GM12878 (cell line): ENCODE results near the gene TRERF1. TPM values are rescaled to one million over a fixed set of nuclear protein-coding genes. Genes with fewer than 3 reads are reported as not detected.

Experiments used
- BCL3 ChIP-seq: IDR thresholded peaks from 2 replicates; pipeline ENCODE4 v1.6.1; 2011; ENCODE audit warnings: borderline replicate concordance, low read depth, mild to moderate bottlenecking, moderate library complexity, low read length; ENCODE audit not compliant: insufficient read depth, poor library complexity, severe bottlenecking
- BMI1 ChIP-seq: fragments of 450-650 bp; IDR thresholded peaks from 2 replicates; pipeline ENCODE4 v1.6.1; 2016; ENCODE audit warnings: mild to moderate bottlenecking, moderate library complexity, borderline replicate concordance
- CHD2 ChIP-seq: IDR thresholded peaks from 2 replicates; pipeline ENCODE4 v1.6.1; 2011; ENCODE audit warnings: low read depth, low read length, improper control_type of control experiment, borderline replicate concordance
- CHD4 ChIP-seq: fragments of 200-600 bp; sonication (generic); IDR thresholded peaks from 2 replicates; pipeline ENCODE4 v1.6.1; 2016; ENCODE audit warnings: mild to moderate bottlenecking
- E4F1 ChIP-seq: fragments of 450-650 bp; IDR thresholded peaks from 2 replicates; pipeline ENCODE4 v1.6.1; 2018; ENCODE audit warnings: borderline replicate concordance, mild to moderate bottlenecking; ENCODE audit not compliant: partially characterized antibody
- EP300 ChIP-seq, 2 experiments: fragments of 150-350 bp in 1 of 2; IDR thresholded peaks; 2 replicates each; pipeline ENCODE4 v1.6.1; 2011 to 2012; ENCODE audit warnings: low read depth in 2 of 2, low read length in 2 of 2, borderline replicate concordance in 1 of 2, improper control_type of control experiment in 1 of 2, inconsistent platforms in 1 of 2; ENCODE audit not compliant: control insufficient read depth in 1 of 2
- KDM1A ChIP-seq: fragments of 200-600 bp; sonication (generic); IDR thresholded peaks from 2 replicates; pipeline ENCODE4 v1.6.1; 2016; ENCODE audit warnings: borderline replicate concordance
- MAX ChIP-seq: IDR thresholded peaks from 2 replicates; pipeline ENCODE4 v1.6.1; 2012; ENCODE audit warnings: low read depth, low read length, improper control_type of control experiment
- MXI1 ChIP-seq: fragments of 150-350 bp; IDR thresholded peaks from 2 replicates; pipeline ENCODE4 v1.6.1; 2011; ENCODE audit warnings: low read depth, mild to moderate bottlenecking, inconsistent platforms, low read length, improper control_type of control experiment
- NFYA ChIP-seq: IDR thresholded peaks from 2 replicates; pipeline ENCODE4 v1.6.1; 2011; ENCODE audit warnings: low read depth, mild to moderate bottlenecking, low read length, improper control_type of control experiment, borderline replicate concordance
- NR2C1 ChIP-seq: fragments of 450-650 bp; IDR thresholded peaks from 2 replicates; pipeline ENCODE4 v1.6.1; 2017; ENCODE audit warnings: antibody characterized with exemption, mild to moderate bottlenecking, moderate library complexity
- NR2F1 ChIP-seq: fragments of 450-650 bp; conservative IDR thresholded peaks from 2 replicates; pipeline ENCODE4 v1.6.1; 2017; ENCODE audit warnings: mild to moderate bottlenecking
- PAX8 ChIP-seq: fragments of 450-650 bp; IDR thresholded peaks from 2 replicates; pipeline ENCODE4 v1.6.1; 2017; ENCODE audit warnings: mild to moderate bottlenecking, moderate library complexity
- PBX3 ChIP-seq: IDR thresholded peaks from 2 replicates; pipeline ENCODE4 v1.6.1; 2011; ENCODE audit warnings: mild to moderate bottlenecking, low read depth, low read length, moderate library complexity; ENCODE audit not compliant: insufficient replicate concordance
- RAD51 ChIP-seq: fragments of 450-650 bp; IDR thresholded peaks from 2 replicates; pipeline ENCODE4 v1.6.1; 2016; ENCODE audit warnings: moderate library complexity, mild to moderate bottlenecking, inconsistent platforms
- RELA ChIP-seq: fragments of 450-650 bp; IDR thresholded peaks from 2 replicates; pipeline ENCODE4 v1.8.0; 2014; ENCODE audit warnings: borderline replicate concordance; ENCODE audit not compliant: partially characterized antibody
- SUZ12 ChIP-seq: fragments of 200-600 bp; sonication (generic); IDR thresholded peaks from one replicate; pipeline ENCODE4 v1.6.1; 2018; ENCODE audit warnings: antibody characterized with exemption, mild to moderate bottlenecking; ENCODE audit not compliant: unreplicated experiment
- USF1 ChIP-seq: IDR thresholded peaks from 2 replicates; pipeline ENCODE4 v1.6.1; 2011; ENCODE audit warnings: borderline replicate concordance, low read depth, mild to moderate bottlenecking, moderate library complexity, mixed read lengths, low read length; ENCODE audit not compliant: insufficient read depth; ENCODE audit errors: extremely low read length
- ZBTB40 ChIP-seq: fragments of 450-650 bp; IDR thresholded peaks from 2 replicates; pipeline ENCODE4 v1.6.1; 2016; ENCODE audit warnings: mild to moderate bottlenecking, moderate library complexity, borderline replicate concordance
- polyA plus RNA-seq, 11 experiments: library from polyadenylated mRNA; depleted of rRNA in 4 of 11; unstranded in 6 of 11; stranded (reverse) in 5 of 11; fragments of >200 nt; fragmentation: Nextera tagmentation in 4 of 11; fragmentation: Illumina TruSeq in 1 of 11; extraction: Ambion mirVana in 4 of 11; extraction: Trizol in 1 of 11; gene quantifications; 1 replicate in 1 of 11; 2 replicates in 10 of 11; pipeline versions ENCODE4 v1.2.1 to v1.2.3, GENCODE V29; 2011 to 2016; ENCODE audit warnings: inconsistent platforms in 2 of 11, missing spikeins in 2 of 11, low read depth in 1 of 11
- total RNA-seq, 4 experiments: library from RNA; depleted of rRNA in 3 of 4; stranded (reverse); fragments of >200 nt in 3 of 4; fragmentation: Illumina TruSeq in 1 of 4; extraction: Trizol in 1 of 4; gene quantifications; 2 replicates each; pipeline versions ENCODE4 v1.2.1 to v1.2.3, GENCODE V29; 2013 to 2021

Gene TRERF1
- total and polyA plus RNA-seq, 10 of the 15 experiments (the other 5 are each of a cell fraction or from before 2014, with no cell fraction given) = 2.2 to 19.4 (median 7.2) TPM

- TF ChIP-seq BMI1 (no peak), NFYA (no peak), SUZ12 (no peak), NR2F1 (peak; percentile 54), RAD51 (no peak), MXI1 (no peak), E4F1 (no peak), KDM1A (no peak), USF1 (no peak), CHD2 (no peak), PBX3 (peak; percentile 53), ZBTB40 (no peak), MAX (no peak), NR2C1 (no peak), PAX8 (no peak), CHD4 (no peak), RELA (no peak), EP300 (IDR thresholded peaks at IDR 0.05; ENCODE audit: borderline replicate concordance in 1 of 2, control insufficient read depth in 1 of 2, low read depth in 2 of 2, low read length in 2 of 2) (peak; percentile 77 to 89; a peak in 3 of 4 replicates), BCL3 (peak; percentile 94)
Observed at GRCh38 chr6:42339991-42340401, 111.7 kb downstream of the TRERF1 start (continued).
